Astrocyte of the hippocampus (primary cell): ENCODE data around the gene KMT2B.
A peak's percentile ranks its signal among the peaks of the same experiment; 100 is the strongest.
"Not testable (repeated sequence)": the region's sequence is repeated elsewhere in the genome, so short reads cannot be mapped to it uniquely, and the experiment has no call there.

Experiments
- DNase-seq: peaks from one replicate; pipeline ENCODE4 v3.0.0; 2011; ENCODE audit warnings: low read depth, low spot score

The KMT2B gene

DNA sequence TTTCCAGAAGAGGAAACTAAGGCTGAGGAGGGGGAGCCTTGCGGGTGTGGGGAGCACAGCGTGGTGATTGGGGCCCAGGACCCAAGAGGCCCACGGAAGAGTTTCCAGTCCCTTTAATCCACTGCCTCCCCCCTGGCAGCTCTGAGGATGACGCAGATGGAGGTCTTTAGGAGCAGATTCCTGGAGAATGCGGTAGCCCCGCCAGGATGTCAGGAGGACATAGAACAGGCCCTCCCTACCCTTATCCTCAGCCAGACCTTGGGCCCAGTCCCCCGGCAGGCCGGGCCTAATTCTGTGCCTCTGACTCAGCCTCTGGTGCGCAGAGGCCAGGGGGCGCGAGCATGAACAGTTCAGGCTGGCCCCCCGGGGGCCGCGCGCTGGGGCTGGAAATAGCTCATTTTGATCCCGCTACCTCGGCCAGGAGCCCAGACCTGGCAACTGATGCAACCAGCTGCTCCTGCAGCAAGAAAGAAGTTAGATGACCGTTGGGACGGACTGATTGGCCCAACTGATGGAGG is 39.5 kb downstream of the KMT2B start:
- DNase-seq: peak; percentile 92

DNA sequence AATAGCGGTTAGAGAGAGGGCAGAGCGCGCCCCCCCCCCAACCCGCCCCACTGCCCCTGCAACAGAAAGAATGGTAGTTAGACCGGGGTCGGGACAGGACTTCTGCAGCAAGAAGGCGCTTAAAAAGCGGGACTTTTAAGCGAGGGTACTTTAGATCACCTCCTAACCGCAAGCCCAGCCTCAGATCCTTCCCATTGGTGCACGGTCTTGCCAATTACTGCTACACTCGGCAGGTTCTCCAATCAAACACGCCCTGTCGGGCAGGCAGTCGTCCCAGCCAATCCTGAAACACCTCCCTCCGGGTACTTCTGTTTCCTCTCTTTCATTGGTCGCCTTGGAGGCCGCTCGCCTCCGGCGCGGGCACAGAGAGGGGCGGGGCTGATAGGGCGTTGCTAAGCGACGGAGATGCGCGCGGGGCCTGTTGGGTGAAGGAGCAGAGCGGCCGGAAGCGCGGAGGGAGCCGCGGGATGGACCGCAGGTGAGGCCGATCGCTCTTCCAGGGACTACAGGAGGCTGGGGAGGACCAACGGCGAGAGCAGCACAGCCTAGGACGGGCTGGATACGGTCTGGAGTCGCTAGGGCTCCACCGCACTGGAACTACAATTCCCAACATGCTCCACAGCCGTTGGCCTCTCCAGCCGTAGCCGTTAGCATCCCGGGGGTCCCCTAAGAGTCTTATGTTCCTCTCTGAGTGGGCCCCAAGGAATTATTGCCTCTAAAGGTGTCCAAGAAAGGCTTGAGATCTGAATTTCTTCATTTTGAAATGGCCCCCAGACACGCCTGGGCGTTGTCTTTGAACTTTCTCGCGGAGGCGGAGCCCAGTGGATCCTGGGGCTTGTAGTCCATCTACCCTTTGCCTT is 40.2 kb downstream of the KMT2B start, which contains the start of gene PROSER3:
Gene PROSER3 (plus strand): TSS at position 428 of the 860 bp plus-strand sequence. CDS start 40 bp downstream, at position 468.
- peak; percentile 100 for DNase-seq

DNA sequence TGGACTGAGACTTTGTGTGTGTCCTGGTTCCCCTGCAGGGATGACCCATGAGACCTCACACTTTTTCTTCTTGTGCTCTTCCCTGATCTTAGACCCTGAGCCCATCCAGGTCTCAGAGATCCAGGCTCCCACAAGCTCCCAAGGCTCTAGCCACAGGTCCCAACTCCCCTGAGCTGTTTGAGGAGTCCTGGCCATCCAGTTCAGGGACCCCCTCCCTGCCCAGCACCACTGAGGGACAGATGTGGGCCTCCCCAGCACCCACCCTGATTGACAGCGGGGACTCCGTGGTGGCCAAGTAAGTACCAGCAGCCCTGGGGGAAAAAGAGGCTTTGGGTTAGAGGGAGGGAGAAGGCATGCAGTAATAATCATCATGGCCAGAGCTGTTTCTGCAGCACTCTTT is 41.9 kb downstream of the KMT2B start:
- DNase-seq: no peak

DNA sequence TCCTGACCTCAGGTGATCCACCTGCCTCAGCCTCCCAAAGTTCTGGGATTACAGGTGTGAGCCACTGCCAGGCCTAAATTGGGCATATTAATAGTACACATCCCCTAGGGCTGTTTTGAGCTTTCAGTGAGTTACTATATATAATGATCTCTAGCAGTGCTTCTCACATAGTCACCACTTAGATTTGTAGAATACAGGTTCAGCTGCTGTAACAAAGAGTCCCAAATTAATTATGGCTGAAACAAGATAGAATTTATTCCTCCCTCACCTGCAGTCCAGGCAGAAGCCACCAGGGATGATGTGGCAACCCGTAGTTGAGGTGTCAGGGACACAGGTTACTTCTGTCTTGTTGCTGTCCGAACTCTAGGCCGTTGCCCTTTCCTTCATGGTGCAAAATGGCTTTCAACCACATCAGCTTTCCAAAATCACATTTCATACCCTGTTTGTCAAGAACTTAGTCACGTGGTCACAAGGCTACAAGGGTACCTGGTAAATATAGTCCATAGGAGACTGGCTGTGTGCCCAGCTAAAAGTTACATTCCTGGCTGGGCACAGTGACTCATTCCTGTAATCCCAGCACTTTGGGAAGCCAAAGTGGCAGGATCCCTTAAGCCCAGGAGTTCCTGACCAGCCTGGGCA is 43.0 kb downstream of the KMT2B start:
- no peak for DNase-seq

DNA sequence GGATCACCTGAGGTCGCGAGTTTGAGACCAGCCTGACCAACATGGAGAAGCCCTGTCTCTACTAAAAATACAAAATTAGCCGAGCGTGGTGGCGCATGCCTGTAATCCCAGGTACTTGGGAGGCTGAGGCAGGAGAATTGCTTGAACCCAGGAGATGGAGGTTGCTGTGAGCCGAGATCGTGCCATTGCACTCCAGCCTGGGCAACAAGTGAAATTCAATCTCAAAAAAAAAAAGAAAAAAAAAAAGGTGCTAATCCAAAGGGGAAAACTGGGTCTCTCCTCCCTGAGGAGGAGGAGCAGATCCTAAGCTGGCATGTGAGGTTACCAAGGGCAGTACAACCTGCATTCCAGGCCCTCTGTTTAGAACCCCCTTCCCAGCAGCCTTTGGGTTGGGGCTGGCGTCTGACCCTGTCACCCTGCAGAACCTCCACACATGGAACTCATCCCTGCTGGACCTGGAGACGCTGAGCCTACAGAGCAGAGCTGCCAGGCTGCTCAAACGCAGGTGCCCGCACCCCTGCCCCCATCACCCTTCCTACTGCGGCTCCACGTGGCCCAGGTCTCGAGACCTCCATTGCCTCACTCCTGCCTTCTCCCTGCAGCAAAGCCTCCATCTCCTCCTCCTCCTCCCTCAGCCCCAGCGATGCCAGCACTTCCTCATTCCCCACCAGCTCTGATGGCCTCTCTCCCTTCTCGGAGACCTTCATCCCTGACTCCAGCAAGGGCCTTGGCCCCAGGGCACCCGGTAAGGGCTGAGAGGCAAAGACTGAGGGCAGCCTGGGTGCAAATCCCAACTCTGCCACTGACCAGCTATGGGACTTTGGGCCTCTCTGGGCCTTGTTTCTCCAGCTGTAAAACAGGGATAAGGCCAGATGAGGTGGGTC is 46.9 kb downstream of the KMT2B start:
- no peak for DNase-seq

DNA sequence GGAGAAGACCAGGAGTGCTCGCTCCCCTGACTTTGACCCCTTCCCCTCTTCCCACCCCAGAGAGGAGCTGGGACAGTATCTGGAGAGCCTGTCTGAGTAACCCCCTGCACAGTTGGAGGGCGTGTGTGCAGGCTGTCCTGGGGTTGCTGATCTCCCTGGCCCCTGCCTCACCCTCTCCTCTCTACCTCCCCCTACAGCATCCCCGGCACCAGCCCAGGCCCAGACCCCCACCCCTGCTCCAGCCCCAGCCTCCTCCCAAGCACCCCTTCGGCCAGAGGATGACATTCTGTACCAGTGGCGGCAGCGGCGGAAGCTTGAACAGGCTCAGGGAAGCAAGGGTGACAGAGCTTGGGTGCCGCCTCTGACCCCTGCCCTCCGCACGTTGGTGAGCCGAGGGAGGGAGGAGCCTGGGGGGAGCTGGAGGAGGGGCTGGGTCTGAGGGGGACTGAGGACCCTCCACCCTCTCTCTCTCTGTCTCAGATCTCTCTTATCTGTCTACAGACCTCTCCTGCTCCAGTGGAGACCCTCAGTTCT is 48.8 kb downstream of the KMT2B start:
- no peak for DNase-seq

DNA sequence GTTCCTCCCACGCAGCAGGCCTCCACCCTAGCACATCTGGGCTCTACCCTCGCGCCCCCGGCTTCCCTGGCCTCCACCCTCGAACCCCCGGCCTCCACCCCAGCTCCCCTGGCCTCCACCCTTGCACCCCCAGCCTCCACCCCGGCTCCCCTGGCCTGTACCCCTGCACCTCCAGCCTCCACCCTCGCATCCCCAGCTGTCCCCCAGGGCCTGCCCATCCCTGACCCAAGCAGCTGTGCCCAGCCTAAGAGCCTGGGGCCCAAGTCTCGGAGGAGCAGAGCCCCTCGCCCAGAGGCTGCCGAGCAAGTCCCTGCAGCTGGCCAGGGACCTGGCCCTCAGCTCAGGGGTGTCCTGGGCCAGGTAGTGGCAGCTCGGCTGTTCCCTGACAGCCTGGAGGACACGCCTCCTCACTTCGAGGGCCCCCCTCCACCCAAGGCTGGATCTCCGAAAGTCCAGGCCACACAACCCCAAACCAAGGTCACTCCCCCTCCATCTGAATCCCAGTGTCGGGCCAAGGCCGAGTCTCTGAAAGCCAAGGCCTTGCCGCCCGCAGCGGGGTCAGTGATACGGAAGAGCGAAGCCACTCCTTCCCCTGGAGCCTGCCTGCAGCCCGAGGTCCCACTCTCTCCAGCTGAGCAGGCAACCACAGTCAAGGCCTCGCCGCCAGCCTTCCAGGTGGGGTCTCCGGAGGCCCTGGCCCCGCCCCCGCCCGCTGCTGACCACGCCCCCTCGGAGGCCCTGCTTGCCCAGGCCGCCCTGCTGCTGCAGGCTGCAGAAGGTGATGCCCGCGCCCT is 49.7 kb downstream of the KMT2B start:
- peak; percentile 27 for DNase-seq

DNA sequence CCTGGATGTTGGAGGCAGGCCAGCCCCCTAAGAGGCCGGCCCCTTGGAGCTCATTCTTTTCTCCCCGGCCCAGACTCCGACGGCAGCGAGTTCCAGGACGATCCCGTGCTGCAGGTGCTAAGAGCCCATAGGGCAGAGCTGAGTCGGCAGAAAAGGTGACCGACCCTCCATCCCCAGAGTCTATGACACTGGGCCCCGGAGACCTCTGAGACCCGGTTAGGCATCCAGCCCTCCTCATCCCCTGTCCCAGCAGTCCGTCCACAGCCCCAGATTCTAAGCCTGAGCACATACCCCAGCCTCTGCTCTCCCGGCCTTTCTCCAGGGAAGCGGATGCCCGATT is 50.2 kb downstream of the KMT2B start:
- no peak for DNase-seq

DNA sequence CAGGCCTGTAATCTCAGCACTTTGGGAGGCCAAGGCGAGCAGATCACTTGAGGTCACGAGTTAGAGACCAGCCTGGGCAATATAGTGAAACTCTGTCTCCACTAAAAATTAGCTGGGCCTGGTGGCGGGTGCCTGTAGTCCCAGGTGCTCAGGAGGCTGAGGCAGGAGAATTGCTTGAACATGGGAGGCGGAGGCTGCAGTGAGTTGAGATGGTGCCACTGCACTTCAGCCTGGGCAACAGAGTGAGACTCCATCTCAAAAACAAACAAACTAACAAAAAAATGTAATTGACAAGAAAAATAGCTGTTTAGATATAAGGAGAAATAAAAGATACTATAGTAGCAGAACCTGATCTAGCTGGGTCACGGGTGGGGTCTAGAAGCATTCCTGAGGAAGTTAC is 54.6 kb downstream of the KMT2B start:
- not testable (repeated sequence) for DNase-seq

DNA sequence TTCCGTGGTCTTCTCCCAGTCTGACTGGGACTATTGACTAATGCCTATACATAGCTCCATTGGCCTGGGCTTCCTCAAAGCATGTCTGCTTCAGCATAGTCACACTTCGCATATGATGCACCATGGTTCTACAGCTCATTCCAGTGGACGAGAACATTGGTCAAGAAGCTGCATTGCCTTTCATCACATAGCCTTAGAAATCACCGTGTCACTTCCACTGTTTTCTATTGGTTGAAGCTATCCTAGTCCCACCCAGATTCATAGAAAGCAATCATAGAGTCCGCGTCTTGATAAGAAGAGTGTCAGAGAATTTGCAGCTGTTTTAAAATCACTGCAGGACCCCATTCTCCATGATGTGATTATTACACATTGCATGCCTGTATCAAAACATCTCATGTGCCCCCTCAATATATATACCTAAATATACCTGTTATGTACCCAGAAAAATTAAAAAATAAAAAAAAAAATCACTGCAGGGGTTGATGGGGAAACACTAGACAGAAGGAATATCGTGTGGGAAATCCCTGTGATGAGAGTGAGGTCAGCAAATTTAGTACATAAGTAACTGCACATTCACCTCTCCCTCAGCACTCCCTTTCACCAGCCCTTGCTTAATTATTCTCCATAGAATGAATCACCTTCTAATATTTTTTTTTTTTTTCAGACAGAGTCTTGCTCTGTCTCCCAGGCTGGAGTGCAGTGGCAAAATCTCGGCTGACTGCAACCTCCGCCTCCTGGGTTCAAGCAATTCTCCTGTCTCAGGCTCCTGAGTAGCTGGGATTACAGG is 55.4 kb downstream of the KMT2B start:
- DNase-seq: no peak

DNA sequence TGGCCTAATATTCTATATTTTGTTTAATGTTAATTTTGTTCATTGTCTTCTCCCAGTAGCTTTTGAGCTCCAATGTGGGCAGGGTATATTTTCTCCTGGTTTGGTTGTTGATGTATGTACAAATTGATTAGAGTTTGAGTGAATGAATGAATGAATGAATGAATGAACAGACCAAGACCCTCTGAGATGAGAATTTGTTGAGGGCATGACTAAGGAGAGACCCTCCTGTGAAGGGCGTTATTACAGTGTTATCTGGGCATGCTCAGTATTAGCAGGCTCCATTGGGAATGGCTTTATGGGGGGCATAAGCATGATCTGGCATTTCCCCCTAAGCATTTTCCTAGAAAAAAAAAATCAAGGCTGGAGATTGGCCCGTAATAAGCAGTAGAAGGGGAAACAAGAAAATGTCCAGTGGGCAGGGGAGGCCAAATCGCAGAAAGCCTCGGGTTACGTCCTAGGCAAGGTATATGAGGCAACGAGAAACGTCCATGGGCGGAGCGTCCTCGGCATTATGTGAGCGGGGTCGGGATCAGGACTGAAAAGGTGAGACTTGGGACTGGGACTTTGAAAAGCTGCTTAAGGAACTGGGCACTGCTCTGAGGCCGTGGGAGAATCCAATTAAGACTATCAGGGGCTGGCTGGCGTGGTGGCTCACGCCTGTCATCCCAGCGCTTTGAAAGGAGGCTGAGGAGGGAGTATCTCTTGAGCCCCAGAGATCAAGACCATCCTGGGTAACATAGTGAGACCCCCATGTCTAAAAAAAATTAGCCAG is 56.7 kb downstream of the KMT2B start:
- no peak for DNase-seq

DNA sequence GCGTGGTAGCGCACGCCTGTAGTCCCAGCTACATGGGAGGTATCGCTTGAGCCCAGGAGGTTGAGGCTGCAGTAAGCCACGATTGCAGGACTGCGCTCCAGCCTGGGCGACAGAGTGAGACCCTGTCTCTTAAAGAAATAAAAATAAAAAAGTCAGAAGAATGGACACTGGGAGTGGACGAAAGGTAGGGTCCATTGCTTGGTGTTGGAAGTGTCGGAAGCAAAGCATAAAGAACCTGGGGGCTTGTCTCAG is 57.2 kb downstream of the KMT2B start:
- no peak for DNase-seq

DNA sequence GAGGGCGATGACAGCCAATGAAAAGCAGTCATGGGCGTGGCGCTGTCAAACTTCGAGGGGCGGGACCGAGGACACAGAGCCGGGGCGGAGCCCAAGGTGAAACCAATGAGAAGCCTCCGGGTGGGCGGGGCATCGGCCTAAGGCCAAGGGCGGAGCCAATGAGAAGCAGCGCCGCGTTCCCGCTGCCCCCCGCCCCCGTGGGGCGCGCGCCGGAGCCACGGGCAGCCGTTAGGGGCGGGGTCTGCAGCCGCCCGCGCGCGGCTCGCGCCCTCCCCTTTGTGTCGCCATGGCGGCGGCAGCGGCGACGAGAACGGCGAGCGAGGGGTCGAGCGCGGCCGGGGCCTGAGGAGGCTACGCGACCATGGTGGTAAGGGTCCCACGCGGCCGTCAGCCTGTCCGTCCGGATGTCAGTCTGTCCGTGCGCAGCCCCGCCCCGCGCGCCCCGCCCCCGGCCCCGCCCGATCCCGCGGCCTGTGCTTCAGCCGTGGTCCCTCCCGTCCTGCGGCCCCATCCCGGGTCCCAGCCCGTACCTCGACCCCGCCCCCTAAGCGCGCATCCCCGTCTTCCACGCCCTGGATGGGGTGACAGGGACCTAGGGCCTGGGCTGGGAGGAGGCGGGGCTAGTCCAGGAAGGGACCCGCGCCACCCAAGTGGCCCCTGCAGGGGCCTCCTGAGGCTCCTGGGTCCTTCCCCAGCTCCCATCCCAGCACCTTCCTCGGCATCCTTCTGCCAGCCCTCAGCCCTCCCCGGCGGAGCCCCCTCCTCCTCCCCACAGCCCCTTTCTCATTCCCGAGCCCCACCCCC is 57.7 kb downstream of the KMT2B start, which contains the start of gene ARHGAP33:
Gene ARHGAP33 (plus strand): TSS at position 267 of the 804 bp plus-strand sequence. CDS start 95 bp downstream, at position 362.
- peak; percentile 99 for DNase-seq

DNA sequence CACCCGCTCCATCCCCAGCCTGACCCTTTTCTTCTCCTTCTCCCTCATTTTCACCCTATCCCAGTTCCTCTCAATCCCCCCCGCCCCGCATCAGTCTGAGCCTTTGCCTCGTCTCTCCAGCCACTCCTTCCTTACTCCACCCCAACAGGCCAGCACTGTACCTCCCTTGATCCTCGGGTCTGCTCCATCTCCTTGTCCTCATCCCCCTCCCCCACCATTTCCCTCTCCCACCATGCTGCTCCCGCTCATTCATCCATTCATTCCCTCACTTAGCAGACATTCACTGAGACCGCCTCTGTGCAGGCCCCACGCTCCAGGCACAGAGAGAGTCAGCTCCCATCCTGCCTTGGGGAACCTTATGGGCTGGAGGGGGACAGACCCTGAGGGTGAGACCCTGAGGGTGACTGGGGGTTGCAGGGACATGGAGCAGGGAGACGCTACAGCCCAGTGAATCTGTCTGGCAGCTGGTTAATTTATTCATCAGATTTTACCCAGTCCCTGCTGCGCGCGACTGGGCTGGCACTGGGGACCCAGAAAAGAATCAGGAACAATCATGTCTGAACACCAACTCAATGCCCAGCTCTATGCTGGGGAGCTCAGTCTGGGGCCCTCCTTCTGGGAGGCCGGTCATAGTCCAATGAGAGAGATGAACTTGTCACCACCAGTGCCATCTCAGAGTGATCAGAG is 58.4 kb downstream of the KMT2B start:
- DNase-seq: no peak

DNA sequence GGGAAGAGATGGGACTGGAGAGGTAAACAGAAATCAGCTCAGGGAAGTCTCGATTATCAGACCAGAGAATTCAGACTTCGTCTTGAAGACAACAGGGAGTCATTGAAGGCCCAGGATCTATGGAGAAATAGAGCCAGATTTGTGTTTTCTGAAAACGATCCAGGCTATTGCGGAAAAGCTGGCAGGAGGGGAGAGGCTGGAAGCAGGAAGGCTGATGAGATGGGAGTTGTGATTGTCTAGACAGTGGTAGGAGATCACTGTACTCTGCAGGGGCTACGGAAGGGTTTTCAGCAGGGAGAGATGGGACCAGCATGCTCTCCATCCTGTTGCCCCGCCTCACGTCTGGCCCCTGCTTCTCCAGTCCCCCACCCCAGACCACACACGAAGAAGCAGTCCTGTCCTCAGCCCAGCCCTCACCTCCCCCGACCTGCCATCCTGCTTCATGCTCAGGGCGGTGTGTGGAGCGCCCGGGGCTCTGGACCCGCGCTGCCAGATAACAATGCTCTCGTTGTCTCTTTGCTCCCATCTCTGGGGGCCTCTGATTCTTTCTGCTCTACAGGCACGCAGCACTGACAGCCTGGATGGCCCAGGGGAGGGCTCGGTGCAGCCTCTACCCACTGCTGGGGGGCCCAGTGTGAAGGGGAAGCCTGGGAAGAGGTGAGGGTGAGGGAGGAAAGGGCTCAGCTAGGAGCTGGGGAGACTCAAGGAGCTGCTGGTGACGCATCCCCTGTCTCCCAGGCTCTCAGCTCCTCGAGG is 59.5 kb downstream of the KMT2B start:
- no peak for DNase-seq

DNA sequence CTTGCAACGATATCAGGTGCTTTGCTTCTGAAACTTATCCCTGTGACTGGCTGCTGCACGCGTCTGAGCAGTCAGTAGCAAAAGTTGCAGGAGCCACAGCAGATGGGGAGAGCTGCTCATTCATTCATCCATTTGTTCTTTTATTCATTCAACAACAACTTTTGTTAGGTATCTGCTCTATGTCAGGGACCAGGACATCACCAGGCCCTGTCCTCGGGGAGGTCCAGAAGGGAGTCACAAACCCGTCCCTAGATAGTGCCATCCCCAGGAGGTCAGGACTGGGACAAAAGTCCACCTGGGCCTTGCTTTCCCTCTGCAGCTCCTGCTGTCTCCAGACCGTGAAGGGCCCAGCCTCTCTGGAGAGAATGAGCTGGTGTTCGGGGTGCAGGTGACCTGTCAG is 60.2 kb downstream of the KMT2B start:
- DNase-seq: no peak

DNA sequence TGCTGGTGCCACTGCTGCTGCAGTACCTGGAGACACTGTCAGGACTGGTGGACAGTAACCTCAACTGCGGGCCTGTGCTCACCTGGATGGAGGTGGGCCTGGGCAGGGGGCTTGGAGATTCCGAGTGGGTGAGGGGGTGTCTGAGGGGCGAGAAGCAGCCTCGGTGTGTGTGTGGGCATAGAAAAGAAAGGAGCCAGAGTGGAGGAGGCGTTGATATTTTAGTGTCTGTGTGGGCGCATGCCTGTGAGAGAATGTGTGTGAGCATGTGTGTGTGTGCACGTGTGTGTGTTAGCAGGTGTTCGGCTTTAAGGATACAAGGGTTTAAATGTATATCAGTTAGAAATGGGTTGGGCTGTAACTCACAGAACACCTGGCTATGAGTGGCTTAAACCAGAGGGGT is 61.2 kb downstream of the KMT2B start:
- DNase-seq: no peak
